H1 (cell line): ENCODE data around the gene CEBPZ. TPM values are rescaled to one million over a fixed set of nuclear protein-coding genes. Genes with fewer than 3 reads are reported as not detected.

Experiments
- CTCF ChIA-PET: fragments of 300-600 bp; sonication (Branson Sonifier 250); formaldehyde crosslinking; loops from one replicate; lab custom pipeline; 2021; ENCODE audit not compliant: partially characterized antibody; lab: Charles Lee
- POLR2A ChIA-PET: fragments of 300-600 bp; sonication (Branson Sonifier 250); formaldehyde crosslinking; loops from one replicate; lab custom pipeline; 2021; ENCODE audit warnings: inconsistent platforms; ENCODE audit not compliant: partially characterized antibody; lab: Charles Lee
- DNase-seq, 2 experiments: peaks; one replicate each; pipeline versions ENCODE4 v3.0.0 to v3.0.0-alpha.2; 2010 to 2022; ENCODE audit warnings: low spot score in 2 of 2, low read depth in 1 of 2, mixed read lengths in 1 of 2
- FAIRE-seq: peaks from 2 replicates; lab custom pipeline; 2011; peaks lifted over from hg19 to GRCh38; lab: Jason Lieb, UNC
- H2AFZ ChIP-seq: 2 replicates; pipeline ENCODE4 v1.8.1; 2012; ENCODE audit warnings: low read length, inconsistent platforms
- H2AK5ac ChIP-seq: 2 replicates; pipeline ENCODE4 v1.6.1; 2013; ENCODE audit warnings: low read depth, low read length
- H2BK120ac ChIP-seq: replicated peaks from 2 replicates; pipeline ENCODE3; 2013; ENCODE audit warnings: low read depth, low read length, inconsistent platforms
- H2BK12ac ChIP-seq: 2 replicates; pipeline ENCODE4 v1.6.1; 2013; ENCODE audit warnings: low read depth, low read length
- H2BK15ac ChIP-seq: 2 replicates; pipeline ENCODE4 v1.6.1; 2013; ENCODE audit warnings: low read length
- H2BK20ac ChIP-seq: 2 replicates; pipeline ENCODE4 v1.6.1; 2013; ENCODE audit warnings: low read length
- H2BK5ac ChIP-seq: 2 replicates; pipeline ENCODE4 v1.6.1; 2013; ENCODE audit warnings: low read depth, low read length
- H3K14ac ChIP-seq: 2 replicates; pipeline ENCODE4 v1.6.1; 2013; ENCODE audit warnings: inconsistent platforms; ENCODE audit not compliant: insufficient read length
- H3K18ac ChIP-seq: 2 replicates; pipeline ENCODE4 v1.6.1; 2013; ENCODE audit warnings: low read length; ENCODE audit errors: extremely low read depth
- H3K23ac ChIP-seq: 2 replicates; pipeline ENCODE4 v1.6.1; 2013; ENCODE audit warnings: inconsistent platforms; ENCODE audit not compliant: insufficient read length
- H3K23me2 ChIP-seq: 2 replicates; pipeline ENCODE4 v1.6.1; 2013; ENCODE audit warnings: low read depth, low read length
- H3K27ac ChIP-seq: 2 replicates; pipeline ENCODE4 v1.6.1; 2011; ENCODE audit warnings: low read depth, low read length, inconsistent platforms
- H3K27me3 ChIP-seq, 4 experiments: replicated peaks in 1 of 4; 1 replicate in 1 of 4; 2 replicates in 3 of 4; pipeline versions ENCODE4 v1.6.1 to v1.8.1; 2011 to 2013; ENCODE audit warnings: low read length in 3 of 4, mild to moderate bottlenecking in 3 of 4, inconsistent platforms in 2 of 4, mixed read lengths in 2 of 4, moderate library complexity in 1 of 4; ENCODE audit not compliant: control insufficient read depth in 3 of 4, insufficient read depth in 3 of 4; ENCODE audit errors: extremely low read depth in 1 of 4
- H3K36me3 ChIP-seq, 4 experiments: 2 replicates each; pipeline versions ENCODE4 v1.6.1 to v1.8.1; 2011 to 2013; ENCODE audit warnings: mild to moderate bottlenecking in 4 of 4, low read length in 3 of 4, moderate library complexity in 2 of 4, control low read depth in 1 of 4, inconsistent platforms in 1 of 4; ENCODE audit not compliant: insufficient read depth in 4 of 4, control insufficient read depth in 2 of 4
- H3K4ac ChIP-seq: replicated peaks from 2 replicates; pipeline ENCODE3; 2013; ENCODE audit warnings: low read length, low read depth, mixed read lengths, inconsistent platforms; ENCODE audit not compliant: insufficient read length
- H3K4me1 ChIP-seq, 4 experiments: replicated peaks in 1 of 4; 1 replicate in 1 of 4; 2 replicates in 3 of 4; pipeline versions ENCODE4 v1.6.1 to v1.8.1; 2011 to 2013; ENCODE audit warnings: low read length in 3 of 4, inconsistent platforms in 2 of 4, mixed read lengths in 1 of 4; ENCODE audit not compliant: insufficient read depth in 4 of 4, control insufficient read depth in 3 of 4
- H3K4me2 ChIP-seq, 2 experiments: 2 replicates each; pipeline versions ENCODE4 v1.6.1 to v1.8.1; 2011 to 2013; ENCODE audit warnings: low read depth in 2 of 2, low read length in 2 of 2, control low read depth in 1 of 2, inconsistent platforms in 1 of 2, mild to moderate bottlenecking in 1 of 2; ENCODE audit not compliant: insufficient read depth in 1 of 2
- H3K4me3 ChIP-seq, 4 experiments: fragments of 200-600, 300-600 bp in 1 of 4; sonication (generic), shearing (Covaris generic), sonication (Bioruptor Twin) in 1 of 4; 2 replicates each; pipeline versions ENCODE4 v1.5.1 to v1.8.1; 2011 to 2016; ENCODE audit warnings: low read length in 4 of 4, low read depth in 3 of 4, control low read depth in 2 of 4, inconsistent platforms in 2 of 4, mild to moderate bottlenecking in 2 of 4, mixed read lengths in 1 of 4, moderate library complexity in 1 of 4; ENCODE audit not compliant: insufficient read depth in 2 of 4; ENCODE audit errors: extremely low read depth in 1 of 4
- H3K56ac ChIP-seq: replicated peaks from 2 replicates; pipeline ENCODE3; 2013; ENCODE audit warnings: low read depth, mild to moderate bottlenecking, mixed read lengths, low read length, inconsistent platforms; ENCODE audit not compliant: insufficient read length
- H3K79me1 ChIP-seq: 2 replicates; pipeline ENCODE4 v1.6.1; 2013; ENCODE audit warnings: low read depth, low read length, control low read depth
- H3K79me2 ChIP-seq, 2 experiments: 2 replicates each; pipeline versions ENCODE4 v1.6.1 to v1.8.1; 2012 to 2013; ENCODE audit warnings: low read length in 2 of 2, mild to moderate bottlenecking in 2 of 2, inconsistent platforms in 1 of 2; ENCODE audit not compliant: insufficient read depth in 2 of 2, control insufficient read depth in 1 of 2
- H3K9ac ChIP-seq, 4 experiments: replicated peaks in 1 of 4; 1 replicate in 1 of 4; 2 replicates in 3 of 4; pipeline versions ENCODE4 v1.6.1 to v1.8.1; 2011 to 2013; ENCODE audit warnings: low read depth in 3 of 4, low read length in 3 of 4, control low read depth in 2 of 4, mild to moderate bottlenecking in 2 of 4, moderate library complexity in 2 of 4, inconsistent platforms in 1 of 4; ENCODE audit errors: extremely low read depth in 1 of 4
- H3K9me3 ChIP-seq, 2 experiments: 2 replicates each; pipeline versions ENCODE4 v1.6.1 to v1.8.1; 2012 to 2013; ENCODE audit warnings: mild to moderate bottlenecking in 2 of 2, moderate library complexity in 2 of 2, control low read depth in 1 of 2, inconsistent platforms in 1 of 2, low read depth in 1 of 2, low read length in 1 of 2, mixed read lengths in 1 of 2; ENCODE audit not compliant: insufficient read depth in 2 of 2
- H4K20me1 ChIP-seq, 2 experiments: replicated peaks in 1 of 2; 2 replicates each; pipeline versions ENCODE3 to v1.8.1; 2011 to 2013; ENCODE audit warnings: inconsistent platforms in 2 of 2, low read length in 2 of 2, mild to moderate bottlenecking in 1 of 2; ENCODE audit not compliant: insufficient read depth in 2 of 2, control insufficient read depth in 1 of 2
- H4K5ac ChIP-seq: 2 replicates; pipeline ENCODE4 v1.6.1; 2013; ENCODE audit warnings: low read length, low read depth, mixed read lengths, inconsistent platforms; ENCODE audit not compliant: insufficient read length
- H4K8ac ChIP-seq: 2 replicates; pipeline ENCODE4 v1.8.0; 2013; ENCODE audit warnings: mild to moderate bottlenecking, moderate library complexity, low read length, inconsistent platforms; ENCODE audit not compliant: insufficient read depth; ENCODE audit errors: extremely low read depth
- H4K91ac ChIP-seq: replicated peaks from 2 replicates; pipeline ENCODE3; 2013; ENCODE audit warnings: low read length, mixed read lengths, inconsistent platforms; ENCODE audit not compliant: insufficient read length
- BACH1 ChIP-seq: IDR thresholded peaks from 2 replicates; pipeline ENCODE4 v1.6.1; 2012; ENCODE audit warnings: low read length, improper control_type of control experiment
- CBX5 ChIP-seq: fragments of 300-800, 300-1000 bp; sonication (generic); IDR thresholded peaks from 2 replicates; pipeline ENCODE4 v1.7.1; 2016; ENCODE audit warnings: antibody characterized with exemption, low read length, low read depth
- CEBPB ChIP-seq: IDR thresholded peaks from 2 replicates; pipeline ENCODE4 v1.6.1; 2012; ENCODE audit warnings: low read depth, low read length
- CREB1 ChIP-seq: IDR thresholded peaks from 2 replicates; pipeline ENCODE4 v1.6.1; 2012; ENCODE audit warnings: inconsistent platforms
- JUND ChIP-seq: IDR thresholded peaks from 2 replicates; pipeline ENCODE4 v1.6.1; 2011; ENCODE audit warnings: mild to moderate bottlenecking, improper control_type of control experiment, low read length
- POLR2A ChIP-seq, 2 experiments: IDR thresholded peaks; 1 replicate in 1 of 2; 2 replicates in 1 of 2; pipeline ENCODE4 v1.6.1; 2011; ENCODE audit warnings: low read depth in 2 of 2, low read length in 2 of 2, mild to moderate bottlenecking in 2 of 2; ENCODE audit errors: control extremely low read depth in 1 of 2
- RBBP5 ChIP-seq: IDR thresholded peaks from 2 replicates; pipeline ENCODE4 v1.7.1; 2012; ENCODE audit warnings: low read depth, mild to moderate bottlenecking, inconsistent platforms, low read length, moderate library complexity, borderline replicate concordance
- TCF12 ChIP-seq: IDR thresholded peaks from 2 replicates; pipeline ENCODE4 v1.6.1; 2011; ENCODE audit warnings: low read depth, mild to moderate bottlenecking, low read length
- WGBS, 2 experiments: shearing (Covaris generic) in 1 of 2; methylation state at CpG; one replicate each; pipeline versions ENCODE4 v1.1.6 to v1.1.7; 2013 to 2015; ENCODE audit warnings: low lambda C conversion rate in 2 of 2, mixed read lengths in 2 of 2, inconsistent platforms in 1 of 2, low coverage in 1 of 2, missing lambda C conversion rate in 1 of 2; ENCODE audit not compliant: insufficient replicate concordance in 2 of 2, insufficient coverage in 1 of 2, insufficient read length in 1 of 2; ENCODE audit errors: extremely low coverage in 1 of 2, missing lambda C conversion rate in 1 of 2; 5-methylcytosine and 5-hydroxymethylcytosine counted together
- polyA plus RNA-seq, 7 experiments: library from polyadenylated mRNA; depleted of rRNA in 3 of 7; stranded (reverse) in 5 of 7; unstranded in 2 of 7; fragments of >200 nt in 5 of 7; fragments of 200-250 nt in 2 of 7; gene quantifications; 1 replicate in 5 of 7; 2 replicates in 1 of 7; 4 replicates in 1 of 7; pipeline versions ENCODE4 v1.2.1 to v1.2.3, GENCODE V29; 2011 to 2013; ENCODE audit warnings: missing spikeins in 2 of 7, mixed read lengths in 2 of 7
- total RNA-seq: library from RNA; stranded (reverse); fragmentation: NEBNext Ultra II Directional; extraction: Animal tissue kit (Norgen Biotek cat#: 25700); gene quantifications from 2 replicates; pipeline ENCODE4 v1.2.1, GENCODE V29; 2021

The CEBPZ gene
- total and polyA plus RNA-seq, 2 of the 8 experiments (the other 6 are each of a cell fraction or from before 2014, with no cell fraction given) = 19.1 to 201 TPM

DNA sequence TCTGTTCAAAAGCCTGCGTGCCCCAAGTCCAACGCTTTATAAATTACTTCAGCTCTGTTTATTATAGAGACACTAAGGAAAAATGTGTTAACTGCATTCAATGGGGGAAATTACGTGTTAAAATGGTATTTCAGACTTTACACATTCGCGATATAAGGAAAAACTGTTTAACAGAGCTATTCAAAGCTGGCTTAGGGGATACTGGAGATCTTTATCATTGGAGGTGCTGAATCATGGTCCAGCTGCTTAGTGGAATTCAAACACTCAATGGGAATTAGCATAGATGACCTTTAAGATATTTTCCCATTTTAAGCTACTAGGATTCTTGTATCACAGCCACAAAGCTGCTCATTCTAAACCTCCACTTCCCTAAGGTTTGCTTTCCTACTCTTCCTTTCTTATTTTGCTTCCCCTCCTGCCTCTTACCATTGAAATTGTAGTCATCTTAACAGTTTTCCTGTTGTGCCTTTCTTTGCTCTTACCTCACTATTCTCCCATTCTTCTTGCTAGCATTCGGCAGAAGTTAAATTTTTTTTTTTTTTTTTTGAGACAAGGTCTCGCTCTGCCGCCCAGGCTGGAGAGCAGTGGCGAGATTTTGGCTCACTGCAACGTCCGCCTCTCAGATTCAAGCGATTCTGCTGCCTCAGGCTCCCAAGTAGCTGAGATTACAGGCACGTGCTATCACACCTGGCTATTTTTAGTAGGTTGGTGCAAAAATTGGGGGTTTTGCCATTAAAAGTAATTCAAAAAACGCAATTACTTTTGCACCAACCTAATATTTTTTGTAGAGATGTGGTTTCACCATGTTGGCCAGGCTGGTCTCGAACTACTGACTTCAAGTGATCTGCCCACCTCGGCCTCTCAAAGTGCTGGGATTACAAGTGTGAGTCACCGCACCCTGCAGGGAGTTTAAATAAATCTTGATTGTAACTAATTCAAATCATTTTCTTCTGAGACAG lies 49.4 kb downstream of the CEBPZ start:
- peak overlapping the region; percentile 11; the same call in 1 of the 2 replicates for H3K27ac ChIP-seq
- POLR2A ChIA-PET = interaction anchor here (0.6 to 2.5 kb wide), 5 partner anchors 16 to 1194 kb away, joined by 3 to 7 read pairs (median 4); partner anchors contain the start of gene CEBPZOS

More for the DNA sequence above, 49.4 kb downstream of the CEBPZ start:
- Histone ChIP-seq H3K4me2 (peak overlapping the region in 1 of 2 experiments; percentile 42; a peak in 1 of 4 replicates), H3K56ac (no peak overlapping the region), H4K20me1 (no peaks in the 10 kb centered on the region), H3K36me3 (no peaks in the 10 kb centered on the region), H2BK120ac (peak overlapping the region; percentile 1), H3K23me2 (no peaks in the 10 kb centered on the region), H3K4me3 (0 out of 8 replicates have a peak overlapping the region, but pooled peaks of 1 of the 4 experiments have one; percentile 7), H3K23ac (no peak overlapping the region), H2AFZ (peak overlapping the region; percentile 89; the same call in 1 of the 2 replicates), H2AK5ac (no peak overlapping the region), H3K14ac (no peak overlapping the region), H4K8ac (no peak overlapping the region), H3K9me3 (no peaks in the 10 kb centered on the region), H4K91ac (peak overlapping the region; percentile 37), H3K4me1 (peaks cover 0 to 9% (median 3%) of the 10 kb centered on the region in 4 experiments; a peak in 3 of 7 replicates), H2BK20ac (0 out of 2 replicates have a peak overlapping the region, but pooled peaks have one; percentile 64), H2BK5ac (peak overlapping the region; percentile 63; the same call in 1 of the 2 replicates), H3K79me2 (no peaks in the 10 kb centered on the region), H3K27me3 (no peaks in the 10 kb centered on the region), H3K18ac (0 out of 2 replicates have a peak overlapping the region, but pooled peaks have one; percentile 5), H2BK15ac (no peak overlapping the region), H3K79me1 (no peaks in the 10 kb centered on the region), H4K5ac (no peak overlapping the region), H3K9ac (no peak overlapping the region), H3K4ac (peak overlapping the region; percentile 87), H2BK12ac (no peak overlapping the region)
- TF ChIP-seq CBX5 = no peak
- TF ChIP-seq RBBP5 = no peak
- TF ChIP-seq BACH1 = 0 out of 2 replicates have a peak, but pooled peaks have one; percentile 42
- TF ChIP-seq TCF12 = no peak
- no peak for TF ChIP-seq CREB1
- peak; percentile 34; the same call in 1 of the 2 replicates for TF ChIP-seq JUND
- TF ChIP-seq POLR2A (IDR thresholded peaks at IDR 0.05; ENCODE audit: control extremely low read depth in 1 of 2, low read depth in 2 of 2, low read length in 2 of 2) = no peak
- TF ChIP-seq CEBPB = no peak
- 56% methylated on average over 17 of the region's 17 CpGs; no CpG with 5 or more reads in 1 of the 2 experiments for WGBS, 2 experiments
- CTCF ChIA-PET = interaction anchor here (0.6 to 6.9 kb wide), 8 partner anchors 8 to 1400 kb away, joined by 3 to 67 read pairs (median 4); partner anchors contain the start of gene SULT6B1
- FAIRE-seq = no peak
- no peak for DNase-seq
